K562 (cell line): ENCODE measurements around the gene SH3BGR. TPM values are rescaled to one million over a fixed set of nuclear protein-coding genes. Genes with fewer than 3 reads are reported as not detected.

Experiments used
- FOS ChIP-seq: IDR thresholded peaks from 3 replicates; pipeline ENCODE4 v1.6.1; 2011; ENCODE audit not compliant: insufficient read length; ENCODE audit errors: extremely low read depth
- KAT2B ChIP-seq: IDR thresholded peaks from one replicate; pipeline ENCODE4 v1.6.1; 2012; ENCODE audit warnings: low read depth, mild to moderate bottlenecking, control low read depth, inconsistent platforms, low read length, moderate library complexity
- KDM2B ChIP-seq: fragments of 250-450 bp; sonication (Bioruptor Pico); IDR thresholded peaks from 2 replicates; pipeline ENCODE4 v1.8.0; 2021; ENCODE audit warnings: mild to moderate bottlenecking, moderate library complexity
- MAX ChIP-seq: sonication (generic); formaldehyde crosslinking; IDR thresholded peaks from 2 replicates; pipeline ENCODE4 v1.9.0; 2022; ENCODE audit warnings: mild to moderate bottlenecking, missing genetic modification reagents
- MEF2D ChIP-seq: conservative IDR thresholded peaks from 2 replicates; pipeline ENCODE4 v1.6.1; 2016; ENCODE audit warnings: low read depth, missing genetic modification characterization, missing compliant biosample characterization
- MLX ChIP-seq, 2 experiments: fragments of 450-650 bp in 1 of 2; sonication (generic) in 1 of 2; formaldehyde crosslinking; conservative IDR thresholded peaks; 2 replicates each; pipeline versions ENCODE4 v1.4.0 to v1.8.1; 2020 to 2022; ENCODE audit warnings: mild to moderate bottlenecking in 1 of 2, missing genetic modification reagents in 1 of 2
- MNT ChIP-seq, 2 experiments: fragments of 450-650 bp; conservative IDR thresholded peaks; 2 replicates each; pipeline ENCODE4 v1.6.1; 2017; ENCODE audit warnings: mild to moderate bottlenecking in 2 of 2, moderate library complexity in 2 of 2
- NFYB ChIP-seq: IDR thresholded peaks from 2 replicates; pipeline ENCODE4 v1.6.1; 2011; ENCODE audit warnings: mild to moderate bottlenecking, moderate library complexity; ENCODE audit not compliant: insufficient read length; ENCODE audit errors: extremely low read depth
- PHB ChIP-seq: fragments of 250-450 bp; sonication (Bioruptor Pico); IDR thresholded peaks from 2 replicates; pipeline ENCODE4 v1.5.0; 2021
- POLR2G ChIP-seq: fragments of 200-400 bp; formaldehyde crosslinking; IDR thresholded peaks from 2 replicates; pipeline ENCODE4 v1.6.1; 2017; ENCODE audit warnings: low read depth, mild to moderate bottlenecking, antibody characterized with exemption, low read length, moderate library complexity
- POLR3G ChIP-seq: IDR thresholded peaks from 2 replicates; pipeline ENCODE4 v1.6.1; 2011; ENCODE audit not compliant: insufficient read length, insufficient replicate concordance; ENCODE audit errors: extremely low read depth
- PURB ChIP-seq: sonication (generic); formaldehyde crosslinking; IDR thresholded peaks from 2 replicates; pipeline ENCODE4 v1.9.0; 2021; ENCODE audit warnings: low read depth, mild to moderate bottlenecking, missing genetic modification reagents
- RB1 ChIP-seq: fragments of 450-650 bp; IDR thresholded peaks from 2 replicates; pipeline ENCODE4 v1.6.1; 2017; ENCODE audit warnings: low read depth, mild to moderate bottlenecking
- SAP30 ChIP-seq: fragments of 200-600 bp; sonication (generic); IDR thresholded peaks from 2 replicates; pipeline ENCODE4 v1.6.1; 2012; ENCODE audit warnings: borderline replicate concordance, low read depth, mild to moderate bottlenecking, moderate library complexity, low read length, control low read depth, inconsistent platforms; ENCODE audit not compliant: insufficient read depth, poor library complexity, severe bottlenecking
- SMAD1 ChIP-seq: fragments of 150-350 bp; IDR thresholded peaks from 2 replicates; pipeline ENCODE4 v1.6.1; 2014; ENCODE audit warnings: low read length, low read depth; ENCODE audit not compliant: partially characterized antibody
- SMARCC2 ChIP-seq: fragments of 450-650 bp; IDR thresholded peaks from 2 replicates; pipeline ENCODE4 v1.6.1; 2017; ENCODE audit warnings: antibody characterized with exemption, moderate library complexity, mild to moderate bottlenecking, low read depth
- TBP ChIP-seq: optimal IDR thresholded peaks from 2 replicates; pipeline ENCODE3; 2011; ENCODE audit warnings: low read depth, low read length, improper control_type of control experiment
- TCF15 ChIP-seq: fragments of 250-450 bp; sonication (Bioruptor Pico); IDR thresholded peaks from 2 replicates; pipeline ENCODE4 v1.8.0; 2022; ENCODE audit warnings: moderate library complexity, mild to moderate bottlenecking, inconsistent platforms
- ZBTB17 ChIP-seq: fragments of 450-650 bp; formaldehyde crosslinking; IDR thresholded peaks from 2 replicates; pipeline ENCODE4 v1.4.0; 2020; ENCODE audit warnings: mild to moderate bottlenecking
- ZNF239 ChIP-seq: fragments of 250-450 bp; sonication (Bioruptor Pico); IDR thresholded peaks from 2 replicates; pipeline ENCODE4 v1.4.0; 2020; ENCODE audit warnings: mild to moderate bottlenecking
- ZNF583 ChIP-seq: fragments of 250-450 bp; sonication (Bioruptor Pico); IDR thresholded peaks from 2 replicates; pipeline ENCODE4 v1.4.0; 2020
- ZNF830 ChIP-seq: fragments of 250-450 bp; sonication (Bioruptor Pico); IDR thresholded peaks from 2 replicates; pipeline ENCODE4 v1.5.0; 2021; ENCODE audit warnings: mild to moderate bottlenecking
- polyA plus RNA-seq, 8 experiments: library from polyadenylated mRNA; depleted of rRNA in 4 of 8; stranded (reverse) in 5 of 8; unstranded in 3 of 8; fragments of >200 nt; fragmentation: Nextera tagmentation in 2 of 8; fragmentation: Illumina TruSeq in 1 of 8; extraction: Ambion mirVana in 2 of 8; extraction: Trizol in 1 of 8; gene quantifications; 2 replicates each; pipeline versions ENCODE4 v1.2.1 to v1.2.3, GENCODE V29; 2011 to 2014; ENCODE audit warnings: inconsistent platforms in 1 of 8, missing spikeins in 1 of 8
- total RNA-seq, 7 experiments: library from RNA; depleted of rRNA in 6 of 7; stranded (reverse); fragments of >200 nt in 6 of 7; fragmentation: Illumina TruSeq in 2 of 7; extraction: Trizol in 2 of 7; gene quantifications; 2 replicates each; pipeline versions ENCODE4 v1.2.1 to v1.2.3, GENCODE V29; 2011 to 2021; ENCODE audit warnings: low replicate concordance in 1 of 7
- TF ChIP-seq, protein P1 (sequence below): sonication (generic); formaldehyde crosslinking; IDR thresholded peaks from 2 replicates; pipeline ENCODE4 v1.8.0; 2022; ENCODE audit warnings: mild to moderate bottlenecking, low read depth, missing genetic modification reagents

Gene SH3BGR
- total and polyA plus RNA-seq, 9 of the 15 experiments (the other 6 are each of a cell fraction or from before 2014, with no cell fraction given) = 6.6 to 42.9 (median 25.6) TPM

DNA sequence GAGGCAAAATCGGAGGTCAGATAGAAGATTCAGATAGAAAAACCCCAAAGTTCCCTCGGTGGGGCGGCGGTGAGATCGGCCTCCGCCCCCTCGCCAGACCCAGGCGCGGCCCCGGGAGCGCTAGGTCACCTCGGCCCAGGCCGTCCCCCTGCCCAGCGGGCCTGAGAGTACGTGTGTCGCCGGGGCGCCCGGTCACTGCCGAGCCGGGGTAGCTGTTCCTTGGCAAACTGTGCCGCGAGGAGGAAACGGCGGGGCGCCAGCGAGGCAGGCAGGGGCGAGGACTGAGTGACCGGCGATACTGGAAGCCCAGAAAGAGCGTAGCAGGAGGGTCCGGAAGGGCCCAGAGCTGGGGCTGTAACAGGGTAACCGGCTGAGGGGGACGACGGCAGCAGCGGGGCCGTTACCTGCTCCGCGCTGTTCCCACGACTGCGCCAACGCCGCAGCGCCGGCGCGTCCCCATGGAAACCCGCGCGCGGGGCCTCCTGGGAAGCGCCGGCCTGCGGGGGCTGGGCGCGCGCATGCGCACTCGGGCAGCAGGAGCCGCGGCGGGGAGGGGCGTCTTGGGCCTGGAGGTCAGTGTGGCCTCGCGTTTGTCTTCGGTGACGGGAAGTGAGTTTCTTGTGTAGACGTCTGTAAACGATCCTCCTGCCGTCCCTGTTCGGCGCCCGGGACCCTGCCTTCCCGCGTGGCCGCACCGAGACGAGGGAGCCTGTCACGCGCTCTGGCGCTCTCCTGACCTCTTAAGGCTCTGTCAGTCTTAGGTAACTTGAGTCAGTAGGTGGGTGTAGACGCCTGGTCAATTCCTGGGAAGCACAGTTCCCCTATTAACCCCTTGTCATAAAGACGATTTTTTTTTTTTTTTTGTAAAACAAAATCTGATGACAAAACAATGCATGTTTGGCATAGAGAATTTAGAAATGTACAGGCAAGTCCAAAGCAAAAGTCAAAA is 6.2 kb upstream of the SH3BGR start, which contains the start of gene LCA5L (continued):
- TF ChIP-seq NFYB = no peak
- TF ChIP-seq SMARCC2 = no peak
- TF ChIP-seq, protein P1, sequence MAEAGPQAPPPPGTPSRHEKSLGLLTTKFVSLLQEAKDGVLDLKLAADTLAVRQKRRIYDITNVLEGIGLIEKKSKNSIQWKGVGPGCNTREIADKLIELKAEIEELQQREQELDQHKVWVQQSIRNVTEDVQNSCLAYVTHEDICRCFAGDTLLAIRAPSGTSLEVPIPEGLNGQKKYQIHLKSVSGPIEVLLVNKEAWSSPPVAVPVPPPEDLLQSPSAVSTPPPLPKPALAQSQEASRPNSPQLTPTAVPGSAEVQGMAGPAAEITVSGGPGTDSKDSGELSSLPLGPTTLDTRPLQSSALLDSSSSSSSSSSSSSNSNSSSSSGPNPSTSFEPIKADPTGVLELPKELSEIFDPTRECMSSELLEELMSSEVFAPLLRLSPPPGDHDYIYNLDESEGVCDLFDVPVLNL (CRISPR knock-in tag) = no peak
- TF ChIP-seq ZBTB17 (CRISPR knock-in tag) = no peak
- peak; percentile 94 for TF ChIP-seq POLR2G
- TF ChIP-seq ZNF830 (CRISPR knock-in tag) = 0 out of 2 replicates have a peak, but pooled peaks have one; percentile 58
- 0 out of 2 replicates have a peak, but pooled peaks have one; percentile 26 for TF ChIP-seq ZNF239 (CRISPR knock-in tag)
- peak; percentile 77 for TF ChIP-seq TBP
- TF ChIP-seq MAX (CRISPR knock-in tag) = peak; percentile 88
- TF ChIP-seq POLR3G = no peak
- TF ChIP-seq FOS = no peak
- peak; percentile 83 for TF ChIP-seq TCF15
- peak; percentile 58; the same call in 1 of the 2 replicates for TF ChIP-seq KDM2B
- 0 out of 2 replicates have a peak, but pooled peaks have one; percentile 68 for TF ChIP-seq ZNF583
- no peak for TF ChIP-seq KAT2B
- peak; percentile 89 for TF ChIP-seq RB1
- TF ChIP-seq SAP30 = peak; percentile 97
- peak; percentile 74 to 89 for TF ChIP-seq MNT (conservative IDR thresholded peaks at IDR 0.05)
- TF ChIP-seq PHB (CRISPR knock-in tag) = no peak
- 0 out of 2 replicates have a peak, but pooled peaks have one; percentile 44 for TF ChIP-seq MEF2D
- 0 out of 4 replicates have a peak, but pooled peaks of 1 of the 2 experiments have one; percentile 71 for TF ChIP-seq MLX (CRISPR knock-in tag; conservative IDR thresholded peaks at IDR 0.05)
- peak; percentile 32 for TF ChIP-seq SMAD1
- no peak for TF ChIP-seq PURB (CRISPR knock-in tag)
